Cardiac muscle cell (in vitro differentiated cells and primary cell): Measurements from ENCODE around the gene RASGEF1C. TPM values are rescaled to one million over a fixed set of nuclear protein-coding genes. Genes with fewer than 3 reads are reported as not detected.
A peak's percentile ranks its signal among the peaks of the same experiment; 100 is the strongest.

Source experiments
- DNase-seq, 2 donors: peaks; one replicate each; pipeline versions ENCODE4 v3.0.0 to v3.0.0-alpha.2; 2010 to 2017; ENCODE audit warnings: low read depth in 1 of 2, low spot score in 1 of 2
- H3K27ac ChIP-seq: fragments of 200-600 bp; sonication (generic); 2 replicates; pipeline ENCODE4 v1.5.1; 2016
- H3K27me3 ChIP-seq: fragments of 200-600 bp; sonication (generic); 2 replicates; pipeline ENCODE4 v1.6.0; 2016; ENCODE audit warnings: control low read depth
- H3K36me3 ChIP-seq: fragments of 200-600 bp; sonication (generic); 2 replicates; pipeline ENCODE4 v1.5.1; 2016; ENCODE audit warnings: control low read depth
- H3K4me1 ChIP-seq: fragments of 200-600 bp; sonication (generic); 2 replicates; pipeline ENCODE4 v1.8.1; 2017; ENCODE audit warnings: low read depth, mild to moderate bottlenecking, mixed run types
- H3K4me3 ChIP-seq: fragments of 200-600 bp; sonication (generic); 2 replicates; pipeline ENCODE4 v1.5.1; 2016; ENCODE audit warnings: mild to moderate bottlenecking
- H3K9me3 ChIP-seq: fragments of 200-600 bp; sonication (generic); 2 replicates; pipeline ENCODE4 v1.5.1; 2017; ENCODE audit warnings: low read depth, mild to moderate bottlenecking, control low read depth
- CTCF ChIP-seq: IDR thresholded peaks from 2 replicates; pipeline ENCODE4 v1.5.1; 2012; ENCODE audit warnings: low read depth, mild to moderate bottlenecking, low read length
- polyA plus RNA-seq: library from polyadenylated mRNA; unstranded; fragments of >200 nt; fragmentation: Nextera tagmentation; extraction: Ambion mirVana; gene quantifications from 2 replicates; pipeline ENCODE4 v1.2.1, GENCODE V29; 2016
- total RNA-seq: library from RNA; depleted of rRNA; stranded (reverse); fragments of >200 nt; gene quantifications from 2 replicates; pipeline ENCODE4 v1.2.3, GENCODE V29; 2016

RASGEF1C gene
- total and polyA plus RNA-seq, 2 experiments from 2014 or later = 1.5 to 2.5 TPM

- Histone ChIP-seq H3K9me3 (no peaks in the 10 kb centered on the region), H3K4me1 (peaks cover 45% of the 10 kb centered on the region), H3K36me3 (no peaks in the 10 kb centered on the region), H3K27me3 (no peaks in the 10 kb centered on the region), H3K4me3 (no peak overlapping the region), H3K27ac (no peak overlapping the region)
- peak; percentile 62 to 64 for DNase-seq
- no peak for TF ChIP-seq CTCF
Measured at GRCh38 chr5:180172447-180173197, 36.4 kb downstream of the RASGEF1C start.

GRCh38 chr5:180171568-180172094 is 37.4 kb downstream of the RASGEF1C start:
- Histone ChIP-seq H3K27ac (peak overlapping the region; percentile 63), H3K4me1 (peaks cover 45% of the 10 kb centered on the region), H3K4me3 (no peak overlapping the region), H3K9me3 (no peaks in the 10 kb centered on the region), H3K27me3 (no peaks in the 10 kb centered on the region), H3K36me3 (no peaks in the 10 kb centered on the region)
- TF ChIP-seq CTCF = no peak
- DNase-seq = peak in 1 of 2 donors; percentile 56

GRCh38 chr5:180170810-180171567 is 38.0 kb downstream of the RASGEF1C start:
- no peaks in the 10 kb centered on the region for H3K9me3 ChIP-seq
- H3K36me3 ChIP-seq = no peaks in the 10 kb centered on the region
- no peak overlapping the region for H3K4me3 ChIP-seq
- peaks cover 45% of the 10 kb centered on the region for H3K4me1 ChIP-seq
- DNase-seq = no peak
- H3K27ac ChIP-seq = peak overlapping the region; percentile 63
- no peak for TF ChIP-seq CTCF
- no peaks in the 10 kb centered on the region for H3K27me3 ChIP-seq

GRCh38 chr5:180170106-180170809 is 38.8 kb downstream of the RASGEF1C start:
- Histone ChIP-seq H3K27me3 (no peaks in the 10 kb centered on the region), H3K9me3 (no peaks in the 10 kb centered on the region), H3K27ac (peak overlapping the region; percentile 63), H3K36me3 (no peaks in the 10 kb centered on the region), H3K4me3 (no peak overlapping the region), H3K4me1 (peaks cover 45% of the 10 kb centered on the region)
- no peak for TF ChIP-seq CTCF
- no peak for DNase-seq
